ENCODE data around the gene ZCCHC7.

GRCh38 chr9:37364751-37365360, 244.5 kb downstream of the ZCCHC7 start:
- no peak for TF ChIP-seq CTCF (IDR thresholded peaks at IDR 0.05; ENCODE audit: insufficient read depth, low read depth, low read length)
- no peak for TF ChIP-seq EZH2 (IDR thresholded peaks at IDR 0.05; ENCODE audit: insufficient read depth, low read length)

Measured in astrocyte (in vitro differentiated cells and primary cell).